DOHH2 (cell line): ENCODE measurements around the gene FNDC3B.

Experiments used
- H3F3A ChIP-seq: fragments of 200-600 bp; sonication (generic), shearing (Covaris generic); 2 replicates; pipeline ENCODE4 v1.6.0; 2016; ENCODE audit warnings: antibody characterized with exemption, mild to moderate bottlenecking; ENCODE audit not compliant: control insufficient read depth, insufficient read depth
- H3K27ac ChIP-seq: fragments of 200-600 bp; sonication (generic); 2 replicates; pipeline ENCODE4 v1.5.1; 2014; ENCODE audit warnings: low read depth, mild to moderate bottlenecking, low read length, moderate library complexity
- H3K27me3 ChIP-seq: fragments of 200-600 bp; sonication (generic); 2 replicates; pipeline ENCODE4 v1.6.1; 2014; ENCODE audit warnings: mild to moderate bottlenecking, low read length, mixed read lengths; ENCODE audit not compliant: control insufficient read depth
- H3K36me3 ChIP-seq: fragments of 200-600 bp; sonication (generic); 2 replicates; pipeline ENCODE4 v1.6.1; 2014; ENCODE audit warnings: mild to moderate bottlenecking, low read length, moderate library complexity, mixed read lengths; ENCODE audit not compliant: control insufficient read depth
- H3K4me1 ChIP-seq: fragments of 200-600 bp; sonication (generic); 2 replicates; pipeline ENCODE4 v1.6.1; 2014; ENCODE audit warnings: mild to moderate bottlenecking, low read length, mixed read lengths; ENCODE audit not compliant: control insufficient read depth
- H3K4me2 ChIP-seq: fragments of 200-600 bp; sonication (generic); 2 replicates; pipeline ENCODE4 v1.6.0; 2014; ENCODE audit warnings: mild to moderate bottlenecking, low read length, moderate library complexity
- H3K4me3 ChIP-seq: fragments of 200-600 bp; sonication (generic); 2 replicates; pipeline ENCODE4 v1.5.1; 2014; ENCODE audit warnings: mild to moderate bottlenecking, low read length, mixed read lengths
- H3K79me2 ChIP-seq: fragments of 200-600 bp; sonication (generic); 2 replicates; pipeline ENCODE4 v1.6.1; 2014; ENCODE audit warnings: mild to moderate bottlenecking, low read length, mixed read lengths; ENCODE audit not compliant: control insufficient read depth
- H3K9me2 ChIP-seq: fragments of 200-600 bp; sonication (generic); replicated peaks from 2 replicates; pipeline ENCODE4 v1.6.1; 2014; ENCODE audit warnings: mild to moderate bottlenecking, low read length, mixed read lengths; ENCODE audit not compliant: control insufficient read depth
- H3K9me3 ChIP-seq: fragments of 200-600 bp; sonication (generic); 2 replicates; pipeline ENCODE4 v1.6.1; 2014; ENCODE audit warnings: antibody characterized with exemption, low read length, mixed read lengths; ENCODE audit not compliant: control insufficient read depth, insufficient read depth
- H4K20me1 ChIP-seq: fragments of 200-600 bp; sonication (generic); 2 replicates; pipeline ENCODE4 v1.6.0; 2014; ENCODE audit warnings: low read depth, mild to moderate bottlenecking, antibody characterized with exemption, low read length, moderate library complexity; ENCODE audit not compliant: control insufficient read depth, insufficient read depth
- CTCF ChIP-seq: fragments of 200-600 bp; sonication (generic); IDR thresholded peaks from one replicate; pipeline ENCODE4 v1.5.1; 2014; ENCODE audit warnings: antibody characterized with exemption, mild to moderate bottlenecking, low read depth, low read length; ENCODE audit not compliant: poor library complexity, severe bottlenecking
- EZH2phosphoT487 ChIP-seq: fragments of 200-600 bp; sonication (generic); IDR thresholded peaks from 2 replicates; pipeline ENCODE4 v1.6.1; 2017; ENCODE audit warnings: borderline replicate concordance, mild to moderate bottlenecking, antibody characterized with exemption, low read length, moderate library complexity, mixed read lengths

FNDC3B gene

GRCh38 chr3:172235698-172236097 lies 196.3 kb downstream of the FNDC3B start:
- TF ChIP-seq EZH2phosphoT487, result no peak
- TF ChIP-seq CTCF, result no peak
- H3F3A ChIP-seq, result no peaks in the 10 kb centered on the region
- H4K20me1 ChIP-seq, result no peaks in the 10 kb centered on the region

GRCh38 chr3:172236771-172237742 lies 197.7 kb downstream of the FNDC3B start:
- H3F3A ChIP-seq, result no peaks in the 10 kb centered on the region
- H3K79me2 ChIP-seq, result no peaks in the 10 kb centered on the region

More at GRCh38 chr3:172235698-172236097, 196.3 kb downstream of the FNDC3B start:
- H3K4me2 ChIP-seq, result no peak overlapping the region
- no peak overlapping the region for H3K27ac ChIP-seq
- no peaks in the 10 kb centered on the region for H3K36me3 ChIP-seq
- no peaks in the 10 kb centered on the region for H3K4me1 ChIP-seq
- no peaks in the 10 kb centered on the region for H3K27me3 ChIP-seq
- H3K9me2 ChIP-seq, result no peaks in the 10 kb centered on the region
- H3K79me2 ChIP-seq, result no peaks in the 10 kb centered on the region
- H3K4me3 ChIP-seq, result no peak overlapping the region
- H3K9me3 ChIP-seq, result no peaks in the 10 kb centered on the region

GRCh38 chr3:172238188-172238587 lies 198.8 kb downstream of the FNDC3B start:
- no peaks in the 10 kb centered on the region for H3K27me3 ChIP-seq
- H3F3A ChIP-seq, result no peaks in the 10 kb centered on the region
- H3K36me3 ChIP-seq, result no peaks in the 10 kb centered on the region
- H3K9me3 ChIP-seq, result 0 out of 2 replicates have a peak, but pooled peaks cover 7% of the 10 kb centered on the region
- no peaks in the 10 kb centered on the region for H3K9me2 ChIP-seq
- H3K27ac ChIP-seq, result no peak overlapping the region
- H4K20me1 ChIP-seq, result no peaks in the 10 kb centered on the region
- H3K79me2 ChIP-seq, result no peaks in the 10 kb centered on the region
- H3K4me3 ChIP-seq, result no peak overlapping the region
- TF ChIP-seq EZH2phosphoT487 (no peak), CTCF (no peak)
- H3K4me2 ChIP-seq, result no peak overlapping the region
- H3K4me1 ChIP-seq, result no peaks in the 10 kb centered on the region

More at GRCh38 chr3:172236771-172237742, 197.7 kb downstream of the FNDC3B start:
- Histone ChIP-seq H3K4me1 (no peaks in the 10 kb centered on the region), H3K27ac (no peak overlapping the region), H3K9me3 (0 out of 2 replicates have a peak, but pooled peaks cover 2% of the 10 kb centered on the region), H3K27me3 (no peaks in the 10 kb centered on the region), H3K4me2 (no peak overlapping the region), H3K36me3 (no peaks in the 10 kb centered on the region), H4K20me1 (no peaks in the 10 kb centered on the region), H3K4me3 (no peak overlapping the region), H3K9me2 (no peaks in the 10 kb centered on the region)
- TF ChIP-seq EZH2phosphoT487, result no peak
- no peak for TF ChIP-seq CTCF
